Neural cell (in vitro differentiated cells): ENCODE data around the gene TMED6.

Experiments
- CTCF ChIP-seq: fragments of 450-650 bp; IDR thresholded peaks from 2 replicates; pipeline ENCODE4 v1.5.1; 2014; ENCODE audit warnings: antibody characterized with exemption, mild to moderate bottlenecking, moderate library complexity; ENCODE audit not compliant: poor library complexity, severe bottlenecking
- EP300 ChIP-seq: fragments of 450-650 bp; conservative IDR thresholded peaks from 2 replicates; pipeline ENCODE4 v1.6.1; 2014; ENCODE audit warnings: antibody characterized with exemption, mild to moderate bottlenecking, moderate library complexity; ENCODE audit not compliant: poor library complexity, severe bottlenecking
- EZH2 ChIP-seq: fragments of 200-600, 300-800 bp; shearing (Covaris generic), sonication (generic); IDR thresholded peaks from 2 replicates; pipeline ENCODE4 v1.6.1; 2014; ENCODE audit warnings: antibody characterized with exemption, low read length, borderline replicate concordance, mild to moderate bottlenecking; ENCODE audit not compliant: insufficient read depth, poor library complexity, severe bottlenecking
- MXI1 ChIP-seq: fragments of 450-650 bp; conservative IDR thresholded peaks from 2 replicates; pipeline ENCODE4 v1.6.1; 2014; ENCODE audit warnings: antibody characterized with exemption, mild to moderate bottlenecking; ENCODE audit not compliant: poor library complexity, severe bottlenecking
- POLR2AphosphoS5 ChIP-seq: IDR thresholded peaks from 2 replicates; pipeline ENCODE4 v1.6.1; 2012
- RAD21 ChIP-seq: fragments of 450-650 bp; conservative IDR thresholded peaks from 2 replicates; pipeline ENCODE4 v1.6.1; 2014; ENCODE audit warnings: antibody characterized with exemption, mild to moderate bottlenecking, moderate library complexity
- REST ChIP-seq: IDR thresholded peaks from 2 replicates; pipeline ENCODE4 v1.6.1; 2012; ENCODE audit warnings: borderline replicate concordance

GRCh38 chr16:69306031-69306430, 45.6 kb downstream of the TMED6 start:
- TF ChIP-seq CTCF (no peak), MXI1 (no peak), EZH2 (no peak), POLR2AphosphoS5 (no peak), EP300 (no peak), REST (no peak), RAD21 (no peak)
